HG03175 (cell line): ENCODE results near the gene C5.

Source experiments
- ATAC-seq: cut with Tn5 transposase; IDR thresholded peaks from one replicate; pipeline ENCODE4 v1.9.1; 2021; ENCODE audit warnings: mild to moderate bottlenecking, moderate library complexity; ENCODE audit not compliant: unreplicated experiment

The C5 gene

GRCh38 chr9:120914396-120914795, 135.7 kb downstream of the C5 start:
- no peak for ATAC-seq

- ATAC-seq = no peak
These were observed 136.3 kb downstream of the C5 start for GRCh38 chr9:120913647-120914264.

- no peak for ATAC-seq
These were observed 137.0 kb downstream of the C5 start for GRCh38 chr9:120912958-120913646.

GRCh38 chr9:120911295-120911837, 138.7 kb downstream of the C5 start:
- ATAC-seq = no peak

- ATAC-seq = no peak
These were observed 139.4 kb downstream of the C5 start for GRCh38 chr9:120910643-120911042.

- ATAC-seq = no peak
These were observed 140.2 kb downstream of the C5 start for GRCh38 chr9:120909904-120910303.

- ATAC-seq = no peak
These were observed 144.5 kb downstream of the C5 start for GRCh38 chr9:120905315-120906164.

GRCh38 chr9:120904978-120905301, 145.1 kb downstream of the C5 start:
- ATAC-seq = no peak

- no peak for ATAC-seq
These were observed 145.8 kb downstream of the C5 start for GRCh38 chr9:120904061-120904977.

GRCh38 chr9:120902569-120903535, 147.2 kb downstream of the C5 start:
- no peak for ATAC-seq
